ENCODE results near the gene CCNJ.

- TF ChIP-seq CTCF (conservative IDR thresholded peaks at IDR 0.05 in 1 of 2, IDR thresholded peaks at IDR 0.05 in 1 of 2; ENCODE audit: low read depth in 1 of 2, low read length in 2 of 2): no peak
- no peak for TF ChIP-seq EZH2 (IDR thresholded peaks at IDR 0.05; ENCODE audit: low read length, missing control alignments)
Measured at GRCh38 chr10:96082153-96082552, 38.8 kb downstream of the CCNJ start.
